Testis (tissue), 3 donors: ENCODE data around the gene UBE2U. TPM values are rescaled to one million over a fixed set of nuclear protein-coding genes. Genes with fewer than 3 reads are reported as not detected.

Experiments
- DNase-seq: peaks from one replicate; pipeline ENCODE4 v3.0.0-alpha.2; 2019
- H3K27ac ChIP-seq, 2 donors: fragments of 200-600 bp; sonication (generic); one replicate each; pipeline ENCODE4 v1.5.1; 2019
- H3K27me3 ChIP-seq: fragments of 200-600 bp; sonication (generic); one replicate; pipeline ENCODE4 v1.5.1; 2019
- H3K36me3 ChIP-seq: fragments of 200-600 bp; sonication (generic); one replicate; pipeline ENCODE4 v1.5.1; 2017; ENCODE audit warnings: low read depth; ENCODE audit errors: missing control alignments
- H3K4me1 ChIP-seq: fragments of 200-600 bp; sonication (generic); one replicate; pipeline ENCODE4 v1.5.1; 2019
- H3K4me3 ChIP-seq, 2 donors: fragments of 200-600 bp; sonication (generic); one replicate each; pipeline ENCODE4 v1.5.1; 2017 to 2019
- H3K9me3 ChIP-seq: fragments of 200-600 bp; sonication (generic); one replicate; pipeline ENCODE4 v1.5.1; 2017
- CTCF ChIP-seq, 3 experiments: fragments of 450-650 bp in 2 of 3; fragments of 200-600 bp in 1 of 3; sonication (generic) in 1 of 3; IDR thresholded peaks; one replicate each; pipeline ENCODE4 v1.5.1; 2016 to 2019; ENCODE audit warnings: antibody characterized with exemption in 3 of 3, mild to moderate bottlenecking in 2 of 3, moderate library complexity in 1 of 3
- POLR2A ChIP-seq: fragments of 450-650 bp; IDR thresholded peaks from one replicate; pipeline ENCODE4 v1.6.1; 2017; ENCODE audit warnings: antibody characterized with exemption, mild to moderate bottlenecking, moderate library complexity
- WGBS, 2 donors: methylation state at CpG; one replicate each; pipeline ENCODE4 v1.1.5; 2018; 5-methylcytosine and 5-hydroxymethylcytosine counted together
- intact Hi-C: fragments of 100-400 bp; cut with DNase I; formaldehyde crosslinking; loops from one replicate; pipeline ENCODE4 v1.15.1; 2023; ENCODE audit warnings: low total_unique reads
- polyA plus RNA-seq: library from polyadenylated mRNA; stranded (reverse); fragments of 350-450 nt; fragmentation: Illumina TruSeq; extraction: RNeasy Lipid Tissue Mini Kit (QIAGEN cat#74804); gene quantifications from one replicate; pipeline ENCODE4 v1.2.3, GENCODE V29; 2014; ENCODE audit warnings: low read depth, low replicate concordance; ENCODE audit not compliant: insufficient read depth
- total RNA-seq, 2 donors: library from RNA; depleted of rRNA; stranded (reverse); fragments of >200 nt; gene quantifications; one replicate each; pipeline ENCODE4 v1.2.3, GENCODE V29; 2016

The UBE2U gene
- total and polyA plus RNA-seq, 3 donors from 2014 or later = 16.9 to 72.2 (median 31.6) TPM

GRCh38 chr1:64194168-64195080 lies 9.0 kb upstream of the UBE2U start:
- TF ChIP-seq CTCF (IDR thresholded peaks at IDR 0.05) (no peak), POLR2A (no peak)
- H3K9me3 ChIP-seq = no peaks in the 10 kb centered on the region
- no peaks in the 10 kb centered on the region for H3K27me3 ChIP-seq
- no peak overlapping the region for H3K27ac ChIP-seq
- 65 to 66% methylated on average over 8 of the region's 8 CpGs for WGBS, 2 donors
- no peaks in the 10 kb centered on the region for H3K4me1 ChIP-seq
- no peaks in the 10 kb centered on the region for H3K36me3 ChIP-seq
- no peak overlapping the region for H3K4me3 ChIP-seq
- intact Hi-C loops = no loop called here
- no peak for DNase-seq

- H3K36me3 ChIP-seq = no peaks in the 10 kb centered on the region
- intact Hi-C loops = no loop called here
- no peaks in the 10 kb centered on the region for H3K27me3 ChIP-seq
- TF ChIP-seq CTCF (IDR thresholded peaks at IDR 0.05) = no peak
- TF ChIP-seq POLR2A = no peak
- no peaks in the 10 kb centered on the region for H3K9me3 ChIP-seq
- DNase-seq = no peak
- 50 to 58% methylated on average over 1 of the region's 1 CpG for WGBS, 2 donors
- no peak overlapping the region for H3K4me3 ChIP-seq
- no peaks in the 10 kb centered on the region for H3K4me1 ChIP-seq
- H3K27ac ChIP-seq = no peak overlapping the region
These were observed 8.4 kb upstream of the UBE2U start for GRCh38 chr1:64195081-64195395.

GRCh38 chr1:64196074-64196870 lies 7.2 kb upstream of the UBE2U start:
- TF ChIP-seq POLR2A (no peak), CTCF (IDR thresholded peaks at IDR 0.05) (no peak)
- DNase-seq = no peak
- 73 to 83% methylated on average over 5 to 8 of the region's 8 CpGs for WGBS, 2 donors
- H3K36me3 ChIP-seq = no peaks in the 10 kb centered on the region
- intact Hi-C loops = no loop called here
- no peak overlapping the region for H3K4me3 ChIP-seq
- no peaks in the 10 kb centered on the region for H3K4me1 ChIP-seq
- H3K9me3 ChIP-seq = no peaks in the 10 kb centered on the region
- H3K27me3 ChIP-seq = no peaks in the 10 kb centered on the region
- H3K27ac ChIP-seq = no peak overlapping the region

- Histone ChIP-seq H3K27me3 (no peaks in the 10 kb centered on the region), H3K4me1 (no peaks in the 10 kb centered on the region), H3K27ac (no peak overlapping the region), H3K4me3 (no peak overlapping the region), H3K9me3 (no peaks in the 10 kb centered on the region), H3K36me3 (no peaks in the 10 kb centered on the region)
- no peak for DNase-seq
- intact Hi-C loops = no loop called here
- no peak for TF ChIP-seq POLR2A
- TF ChIP-seq CTCF (IDR thresholded peaks at IDR 0.05) = no peak
- WGBS, 2 donors = 94 to 98% methylated on average over 3 of the region's 3 CpGs
These were observed 6.3 kb upstream of the UBE2U start for GRCh38 chr1:64197076-64197475.
